ENCODE data around the gene SLC8A1. TPM values are rescaled to one million over a fixed set of nuclear protein-coding genes. Genes with fewer than 3 reads are reported as not detected.

Gene SLC8A1
- total RNA-seq, 6 donors from 2014 or later, result 21.8 to 58.6 (median 25.3) TPM

GRCh38 chr2:40360652-40361051 is 91.2 kb downstream of the SLC8A1 start:
- Histone ChIP-seq H3K4me3 (no peak overlapping the region), H3K4me1 (peaks cover 0 to 3% (median 0%) of the 10 kb centered on the region in 4 donors), H3K36me3 (no peaks in the 10 kb centered on the region), H3K9me3 (no peaks in the 10 kb centered on the region), H3K27ac (no peak overlapping the region), H3K27me3 (no peaks in the 10 kb centered on the region)
- WGBS, 2 donors, result 52 to 80% methylated on average over 1 of the region's 1 CpG
- TF ChIP-seq POLR2A (IDR thresholded peaks at IDR 0.05) (no peak), EP300 (IDR thresholded peaks at IDR 0.05) (no peak), POLR2AphosphoS5 (IDR thresholded peaks at IDR 0.05) (no peak), CTCF (IDR thresholded peaks at IDR 0.05) (no peak)
- no peak for DNase-seq
- no peak for ATAC-seq (ENCODE audit: low FRiP score in 2 of 2)

- 85 to 88% methylated on average over 2 of the region's 2 CpGs for WGBS, 2 donors
- Histone ChIP-seq H3K27me3 (no peaks in the 10 kb centered on the region), H3K36me3 (no peaks in the 10 kb centered on the region), H3K27ac (no peak overlapping the region), H3K4me1 (peaks cover 0 to 3% (median 0%) of the 10 kb centered on the region in 4 donors), H3K4me3 (no peak overlapping the region), H3K9me3 (no peaks in the 10 kb centered on the region)
- ATAC-seq (ENCODE audit: low FRiP score in 2 of 2) (no peak), DNase-seq (no peak)
- no peak for TF ChIP-seq POLR2AphosphoS5 (IDR thresholded peaks at IDR 0.05)
These were observed 92.1 kb downstream of the SLC8A1 start for GRCh38 chr2:40359811-40360210.

GRCh38 chr2:40358783-40359182 is 93.1 kb downstream of the SLC8A1 start:
- WGBS, 2 donors, result 83 to 86% methylated on average over 8 of the region's 8 CpGs

GRCh38 chr2:40357667-40358066 is 94.2 kb downstream of the SLC8A1 start:
- H3K27ac ChIP-seq, result no peak overlapping the region
- WGBS, 2 donors, result 69 to 75% methylated on average over 3 of the region's 3 CpGs

More at GRCh38 chr2:40358783-40359182, 93.1 kb downstream of the SLC8A1 start:
- no peaks in the 10 kb centered on the region for H3K27me3 ChIP-seq
- H3K4me3 ChIP-seq, result no peak overlapping the region
- H3K27ac ChIP-seq, result no peak overlapping the region
- no peaks in the 10 kb centered on the region for H3K9me3 ChIP-seq
- no peak for ATAC-seq (ENCODE audit: low FRiP score in 2 of 2)
- H3K36me3 ChIP-seq, result no peaks in the 10 kb centered on the region
- no peak for DNase-seq
- TF ChIP-seq POLR2AphosphoS5 (IDR thresholded peaks at IDR 0.05), result no peak
- no peak for TF ChIP-seq POLR2A (IDR thresholded peaks at IDR 0.05)
- TF ChIP-seq EP300 (IDR thresholded peaks at IDR 0.05), result no peak
- no peak for TF ChIP-seq CTCF (IDR thresholded peaks at IDR 0.05)
- H3K4me1 ChIP-seq, result peaks cover 0 to 2% (median 0%) of the 10 kb centered on the region in 4 donors

GRCh38 chr2:40355451-40355850 is 96.4 kb downstream of the SLC8A1 start:
- 91% methylated on average over 3 of the region's 3 CpGs for WGBS, 2 donors
- no peaks in the 10 kb centered on the region for H3K27me3 ChIP-seq
- no peaks in the 10 kb centered on the region for H3K36me3 ChIP-seq
- H3K9me3 ChIP-seq, result no peaks in the 10 kb centered on the region
- H3K27ac ChIP-seq, result no peak overlapping the region
- TF ChIP-seq POLR2AphosphoS5 (IDR thresholded peaks at IDR 0.05) (no peak), EP300 (IDR thresholded peaks at IDR 0.05) (no peak), CTCF (IDR thresholded peaks at IDR 0.05) (no peak), POLR2A (IDR thresholded peaks at IDR 0.05) (no peak)
- H3K4me3 ChIP-seq, result no peak overlapping the region
- H3K4me1 ChIP-seq, result peaks cover 0 to 11% (median 6%) of the 10 kb centered on the region in 4 donors
- ATAC-seq (ENCODE audit: low FRiP score in 2 of 2), result no peak
- no peak for DNase-seq

More at GRCh38 chr2:40357667-40358066, 94.2 kb downstream of the SLC8A1 start:
- Histone ChIP-seq H3K4me3 (no peak overlapping the region), H3K9me3 (no peaks in the 10 kb centered on the region), H3K4me1 (peaks cover 0 to 10% (median 3%) of the 10 kb centered on the region in 4 donors), H3K36me3 (no peaks in the 10 kb centered on the region), H3K27me3 (no peaks in the 10 kb centered on the region)
- DNase-seq (no peak), ATAC-seq (ENCODE audit: low FRiP score in 2 of 2) (no peak)
- TF ChIP-seq POLR2A (IDR thresholded peaks at IDR 0.05) (no peak), EP300 (IDR thresholded peaks at IDR 0.05) (no peak), CTCF (IDR thresholded peaks at IDR 0.05) (no peak), POLR2AphosphoS5 (IDR thresholded peaks at IDR 0.05) (no peak)

Measured in upper lobe of left lung (tissue), 6 donors.